IPS-18a (cell line): ENCODE data around the gene GGN.
"Not testable (repeated sequence)": the region's sequence is repeated elsewhere in the genome, so short reads cannot be mapped to it uniquely, and the experiment has no call there.

ENCODE experiments used
- H3K27ac ChIP-seq: one replicate; pipeline ENCODE4 v1.5.1; 2013; ENCODE audit warnings: low read length
- H3K27me3 ChIP-seq: one replicate; pipeline ENCODE4 v1.6.1; 2013; ENCODE audit warnings: mild to moderate bottlenecking, low read length; ENCODE audit not compliant: control insufficient read depth, insufficient read depth
- H3K36me3 ChIP-seq: one replicate; pipeline ENCODE4 v1.6.1; 2013; ENCODE audit warnings: low read depth, low read length; ENCODE audit not compliant: control insufficient read depth
- H3K4me1 ChIP-seq: one replicate; pipeline ENCODE4 v1.6.1; 2013; ENCODE audit warnings: low read depth, low read length; ENCODE audit not compliant: control insufficient read depth
- H3K4me3 ChIP-seq: one replicate; pipeline ENCODE4 v1.5.1; 2013; ENCODE audit warnings: low read length
- H3K9ac ChIP-seq: one replicate; pipeline ENCODE4 v1.6.1; 2013; ENCODE audit warnings: mild to moderate bottlenecking, low read length, moderate library complexity
- H3K9me3 ChIP-seq: one replicate; pipeline ENCODE4 v1.6.1; 2013; ENCODE audit warnings: low read depth, low read length; ENCODE audit not compliant: control insufficient read depth

GGN gene

DNA sequence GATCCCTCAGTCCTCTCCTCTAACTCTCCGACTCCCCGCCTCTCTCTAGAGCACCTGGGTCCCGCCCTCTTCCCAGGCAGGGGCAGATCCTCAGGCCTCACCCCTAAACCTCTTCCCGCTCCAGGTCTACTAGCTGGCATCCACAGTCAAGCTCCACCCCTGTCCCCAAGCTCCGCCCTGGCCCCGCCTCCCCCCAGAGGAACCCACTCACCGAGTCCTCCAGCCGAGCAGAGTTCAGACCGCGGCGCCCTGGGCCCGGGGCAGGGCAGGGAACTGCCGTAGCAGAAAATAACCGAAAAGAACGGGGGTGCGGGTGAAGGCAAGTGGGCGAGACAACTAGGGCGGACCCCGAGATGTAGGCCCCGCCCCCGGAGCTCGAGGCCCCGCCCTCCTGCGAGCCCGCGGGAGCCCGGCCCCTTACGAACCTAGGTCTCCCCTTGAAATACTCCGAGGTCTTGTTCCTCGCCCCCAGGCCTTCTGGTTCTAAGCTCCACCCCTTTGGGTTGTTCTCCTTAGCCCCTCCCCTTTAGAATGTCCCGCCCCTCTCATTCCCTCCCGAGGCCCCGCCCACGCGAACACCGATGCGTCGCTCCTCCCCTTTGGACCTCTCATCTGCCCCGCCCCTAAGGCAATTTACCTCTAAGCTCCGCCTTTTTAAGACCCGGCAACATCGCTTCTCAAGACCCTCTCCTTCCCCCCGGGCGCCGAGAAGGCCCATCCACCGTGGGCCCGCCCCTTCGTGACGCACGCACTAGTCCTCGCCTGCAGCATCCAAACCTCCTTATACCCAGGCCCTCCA lies at the start of gene GGN:
Gene GGN (minus strand): TSS at position 485 of the 799 bp plus-strand sequence. CDS start 773 bp downstream, outside the sequence.
- peaks cover 14% of the 10 kb centered on the region for H3K4me1 ChIP-seq
- H3K27me3 ChIP-seq, result no peaks in the 10 kb centered on the region
- H3K4me3 ChIP-seq, result peak within 1 kb of the TSS; percentile 97
- peak within 1 kb of the TSS; percentile 73 for H3K27ac ChIP-seq
- no peaks in the 10 kb centered on the region for H3K9me3 ChIP-seq
- H3K9ac ChIP-seq, result peak within 1 kb of the TSS; percentile 87
- H3K36me3 ChIP-seq, result peaks cover 15% of the 10 kb centered on the region

- H3K9ac ChIP-seq, result no peak overlapping the region
- no peaks in the 10 kb centered on the region for H3K36me3 ChIP-seq
- no peaks in the 10 kb centered on the region for H3K27me3 ChIP-seq
- H3K4me3 ChIP-seq, result no peak overlapping the region
- H3K4me1 ChIP-seq, result peaks cover 12% of the 10 kb centered on the region
- H3K9me3 ChIP-seq, result no peaks in the 10 kb centered on the region
- H3K27ac ChIP-seq, result no peak overlapping the region
These were observed 49.5 kb upstream of the GGN start for GRCh38 chr19:38437295-38437694.

DNA sequence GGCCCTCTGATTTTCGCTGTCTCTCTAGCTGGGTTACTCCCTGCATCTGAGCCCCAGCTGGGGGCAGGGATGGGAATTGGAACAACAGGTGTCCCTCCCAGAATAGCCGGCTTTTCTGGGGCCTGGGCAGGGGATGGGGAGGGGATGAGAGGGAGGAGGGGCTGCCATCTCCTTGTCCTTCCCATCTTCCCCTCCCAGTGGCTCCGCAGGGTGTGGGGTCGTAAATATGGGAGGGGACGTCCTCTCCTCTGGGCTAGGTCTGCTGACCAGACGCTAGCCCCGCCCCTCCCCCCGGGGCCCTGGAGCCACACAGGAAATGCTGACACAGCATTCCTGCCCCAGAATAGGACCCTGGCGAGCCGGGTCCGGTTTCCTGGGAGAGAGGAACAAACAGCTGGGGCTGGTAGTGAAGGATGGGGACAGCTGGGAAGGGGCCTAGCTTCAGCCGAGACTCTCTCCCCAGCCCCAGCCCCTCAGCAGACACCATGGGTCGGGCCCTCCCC lies 46.8 kb upstream of the GGN start:
- H3K4me3 ChIP-seq, result peak overlapping the region; percentile 88
- H3K36me3 ChIP-seq, result no peaks in the 10 kb centered on the region
- peak overlapping the region; percentile 63 for H3K27ac ChIP-seq
- no peaks in the 10 kb centered on the region for H3K27me3 ChIP-seq
- H3K9ac ChIP-seq, result peak overlapping the region; percentile 48
- no peaks in the 10 kb centered on the region for H3K9me3 ChIP-seq
- H3K4me1 ChIP-seq, result peaks cover 12% of the 10 kb centered on the region

DNA sequence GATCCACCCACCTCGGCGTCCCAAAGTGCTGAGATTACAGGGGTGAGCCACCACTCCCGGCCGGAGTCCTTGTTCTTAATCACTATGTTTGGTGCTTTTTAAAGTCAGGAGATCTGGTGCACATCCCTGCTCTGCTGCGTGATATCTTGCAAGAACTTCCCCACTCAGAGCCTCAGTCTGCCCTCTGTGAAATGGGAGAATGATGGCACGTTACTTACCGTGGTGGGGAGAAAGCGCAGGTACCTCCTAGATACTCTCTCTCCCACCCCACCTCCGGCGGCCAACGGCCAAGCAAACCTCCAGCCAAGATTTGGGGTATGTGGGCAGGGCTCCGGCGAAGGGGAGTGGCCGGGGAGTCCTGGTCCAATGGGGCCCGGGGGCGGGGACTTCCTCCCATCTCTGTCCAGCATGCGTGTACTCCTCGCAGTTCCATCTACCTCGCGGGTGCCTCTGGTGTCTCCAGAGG lies 45.5 kb upstream of the GGN start, which contains the start of gene RYR1:
Gene RYR1 (plus strand): TSS at position 424 of the 466 bp plus-strand sequence. CDS start 139 bp downstream, outside the sequence.
- Histone ChIP-seq H3K4me1 (peaks cover 12% of the 10 kb centered on the region), H3K9me3 (no peaks in the 10 kb centered on the region), H3K27ac (no peak within 1 kb of the TSS), H3K4me3 (peak within 1 kb of the TSS; percentile 88), H3K27me3 (no peaks in the 10 kb centered on the region), H3K9ac (peak within 1 kb of the TSS; percentile 48), H3K36me3 (no peaks in the 10 kb centered on the region)

- H3K4me1 ChIP-seq, result peaks cover 20% of the 10 kb centered on the region
- no peaks in the 10 kb centered on the region for H3K36me3 ChIP-seq
- no peak overlapping the region for H3K9ac ChIP-seq
- H3K9me3 ChIP-seq, result no peaks in the 10 kb centered on the region
- H3K4me3 ChIP-seq, result no peak overlapping the region
- H3K27ac ChIP-seq, result no peak overlapping the region
- H3K27me3 ChIP-seq, result no peaks in the 10 kb centered on the region
These were observed 43.1 kb upstream of the GGN start for GRCh38 chr19:38430931-38431330.

DNA sequence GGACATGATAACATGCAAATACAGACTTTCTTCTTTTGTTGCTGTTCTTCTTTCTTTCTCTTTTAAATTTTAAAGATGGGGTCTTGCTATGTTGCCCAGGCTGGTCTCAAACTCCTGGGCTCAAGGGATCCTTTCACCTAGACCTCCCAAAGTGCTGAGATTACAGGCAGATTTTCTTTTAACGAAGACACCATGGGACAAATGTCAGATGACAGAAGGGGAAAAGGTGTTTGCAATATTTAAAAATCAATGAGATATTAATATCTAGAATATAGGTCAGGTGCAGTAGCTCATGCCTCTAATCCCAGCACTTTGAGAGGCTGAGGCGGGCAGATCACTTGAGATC lies 42.0 kb upstream of the GGN start:
- Histone ChIP-seq H3K9me3 (no peaks in the 10 kb centered on the region), H3K4me1 (peaks cover 20% of the 10 kb centered on the region), H3K27me3 (no peaks in the 10 kb centered on the region), H3K4me3 (no peak overlapping the region), H3K36me3 (no peaks in the 10 kb centered on the region), H3K9ac (no peak overlapping the region), H3K27ac (no peak overlapping the region)

GRCh38 chr19:38429055-38429810 lies 41.4 kb upstream of the GGN start:
- H3K36me3 ChIP-seq, result no peaks in the 10 kb centered on the region
- H3K4me1 ChIP-seq, result peaks cover 19% of the 10 kb centered on the region
- no peak overlapping the region for H3K27ac ChIP-seq
- no peaks in the 10 kb centered on the region for H3K27me3 ChIP-seq
- H3K9me3 ChIP-seq, result no peaks in the 10 kb centered on the region
- no peak overlapping the region for H3K9ac ChIP-seq
- H3K4me3 ChIP-seq, result no peak overlapping the region

DNA sequence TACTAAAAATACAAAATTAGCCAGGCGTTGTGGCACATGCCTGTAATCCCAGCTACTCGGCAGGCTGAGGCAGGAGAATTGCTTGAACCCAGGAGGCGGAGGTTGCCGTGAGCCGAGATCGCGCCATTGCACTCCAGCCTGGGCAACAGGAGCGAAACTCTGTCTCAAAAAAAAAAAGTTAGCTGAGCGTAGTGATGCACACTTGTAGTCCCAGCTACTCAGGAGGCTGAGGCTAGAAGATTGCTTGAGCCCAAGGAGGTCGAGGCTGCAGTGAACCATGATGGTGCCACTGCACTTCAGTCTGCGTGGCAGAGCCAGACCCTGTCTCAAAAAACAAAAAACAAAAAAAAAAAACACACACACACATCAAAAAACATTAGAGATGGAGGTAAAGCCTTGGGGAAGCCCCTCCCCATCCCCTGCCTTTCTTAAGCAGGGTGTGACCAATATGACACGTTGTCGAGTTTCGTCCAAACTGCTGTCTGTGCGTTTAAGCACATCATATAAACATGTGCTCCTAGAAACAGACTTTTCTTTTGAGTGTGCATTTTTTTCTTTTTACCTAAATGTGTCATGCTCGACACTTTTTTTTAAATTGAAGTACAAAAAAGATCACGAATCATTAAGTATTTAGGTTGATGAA lies 39.3 kb upstream of the GGN start:
- not testable (repeated sequence) for H3K9ac ChIP-seq, H3K9me3 ChIP-seq, H3K27ac ChIP-seq, H3K4me3 ChIP-seq, H3K27me3 ChIP-seq, H3K36me3 ChIP-seq
- peaks cover 13% of the 10 kb centered on the region for H3K4me1 ChIP-seq

DNA sequence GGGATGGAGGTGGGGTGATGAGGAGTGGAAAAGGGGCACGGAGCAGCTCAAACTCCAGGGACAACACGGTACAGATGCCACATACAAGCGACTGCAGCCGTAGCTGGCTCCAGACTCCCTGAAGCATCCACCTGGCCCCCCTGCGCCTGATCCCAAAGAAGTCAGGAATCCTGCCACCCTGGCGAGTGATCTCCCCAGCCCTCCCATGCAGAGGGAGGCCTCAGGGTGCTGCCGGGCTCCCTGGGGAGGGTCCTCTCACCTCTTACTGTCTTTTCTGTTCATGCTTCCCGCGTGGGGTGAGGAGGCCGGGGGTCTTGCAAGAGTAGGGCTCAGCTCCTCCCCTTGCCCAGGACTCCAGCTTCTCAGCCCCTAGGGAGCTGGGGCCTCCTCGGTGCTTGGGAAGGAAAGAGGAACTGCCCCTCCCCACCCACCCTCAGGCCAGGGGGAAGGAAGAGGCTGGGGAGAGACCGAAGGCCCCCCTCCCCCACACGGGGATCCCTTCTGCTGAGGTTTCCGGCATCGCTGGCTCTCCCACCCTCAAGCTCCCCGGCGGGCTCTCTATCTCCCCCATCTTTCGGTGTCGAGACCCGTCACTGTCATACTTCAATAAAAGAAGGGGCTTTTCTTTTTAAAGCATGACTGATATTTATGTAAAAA lies 38.1 kb upstream of the GGN start, which contains the start of gene RASGRP4:
Gene RASGRP4 (minus strand): TSS at position 410 of the 657 bp plus-strand sequence. CDS start 128 bp downstream, at position 282.
- Histone ChIP-seq H3K27me3 (no peaks in the 10 kb centered on the region), H3K9me3 (no peaks in the 10 kb centered on the region), H3K4me1 (peaks cover 13% of the 10 kb centered on the region), H3K27ac (no peak within 1 kb of the TSS), H3K9ac (no peak within 1 kb of the TSS), H3K36me3 (no peaks in the 10 kb centered on the region), H3K4me3 (no peak within 1 kb of the TSS)

- Histone ChIP-seq H3K9me3 (no peaks in the 10 kb centered on the region), H3K9ac (no peak overlapping the region), H3K27me3 (no peaks in the 10 kb centered on the region), H3K4me3 (no peak overlapping the region), H3K36me3 (no peaks in the 10 kb centered on the region), H3K27ac (no peak overlapping the region), H3K4me1 (peaks cover 13% of the 10 kb centered on the region)
These were observed 37.5 kb upstream of the GGN start for GRCh38 chr19:38425222-38425809.
